K562 (cell line): ENCODE measurements around the gene BID. TPM values are rescaled to one million over a fixed set of nuclear protein-coding genes. Genes with fewer than 3 reads are reported as not detected.

Source experiments
- ATAC-seq: fragments of 200-7000 bp; cut with Tn5 transposase; 3 replicates; pipeline ENCODE4 v1.9.1; 2020; ENCODE audit warnings: moderate library complexity
- BruUV-seq: library from RNA; stranded (reverse); fragments of 400-500 nt; replicated peaks from 2 replicates; lab custom pipeline; 2021; lab: Mats Ljungman, UMichigan
- CTCF ChIA-PET: fragments of 300-600 bp; formaldehyde crosslinking; extraction: SDS; loops from one replicate; lab custom pipeline; 2021; ENCODE audit warnings: low intra/inter-chr PET ratio; lab: Yijun Ruan, JAX
- POLR2A ChIA-PET: fragments of 300-600, 350-650 bp; sonication (Branson Sonifier 250); formaldehyde crosslinking; extraction: SDS; loops from one replicate; lab custom pipeline; 2021; ENCODE audit warnings: antibody characterized with exemption, inconsistent platforms; lab: Yijun Ruan, JAX
- DNase-seq, 4 experiments: peaks; one replicate each; pipeline versions ENCODE4 v3.0.0 to v3.0.0-alpha.2; 2011 to 2018; ENCODE audit warnings: low spot score in 3 of 4, mixed read lengths in 3 of 4; ENCODE audit errors: extremely low read depth in 1 of 4
- FAIRE-seq: peaks from 2 replicates; lab custom pipeline; 2011; peaks lifted over from hg19 to GRCh38; lab: Jason Lieb, UNC
- H2AFZ ChIP-seq: 2 replicates; pipeline ENCODE4 v1.6.0; 2011; ENCODE audit warnings: low read depth, low read length, control low read depth, inconsistent platforms
- H3K27ac ChIP-seq: fragments of 200-600 bp; 3 replicates; pipeline ENCODE4 v1.8.0; 2011; ENCODE audit warnings: low read depth, mild to moderate bottlenecking, control low read depth, inconsistent platforms, low read length, moderate library complexity, mixed read lengths; ENCODE audit errors: extremely low read depth
- H3K27me3 ChIP-seq, 2 experiments: fragments of 300-600 bp in 1 of 2; 2 replicates in 1 of 2; 3 replicates in 1 of 2; pipeline versions ENCODE4 v1.6.0 to v1.8.0; 2011; ENCODE audit warnings: inconsistent platforms in 2 of 2, low read length in 2 of 2, mild to moderate bottlenecking in 1 of 2, mixed read lengths in 1 of 2, moderate library complexity in 1 of 2; ENCODE audit not compliant: control insufficient read depth in 2 of 2, insufficient read depth in 2 of 2
- H3K36me3 ChIP-seq: fragments of 300-600 bp; 3 replicates; pipeline ENCODE4 v1.8.0; 2011; ENCODE audit warnings: mild to moderate bottlenecking, low read length, inconsistent platforms; ENCODE audit not compliant: control insufficient read depth, insufficient read depth
- H3K4me1 ChIP-seq, 2 experiments: fragments of 200-600 bp in 1 of 2; replicated peaks in 1 of 2; 2 replicates in 1 of 2; 3 replicates in 1 of 2; pipeline versions ENCODE4 v1.5.1 to v1.8.0; 2011; ENCODE audit warnings: inconsistent platforms in 2 of 2, low read length in 2 of 2, mild to moderate bottlenecking in 1 of 2, mixed read lengths in 1 of 2, moderate library complexity in 1 of 2; ENCODE audit not compliant: control insufficient read depth in 2 of 2, insufficient read depth in 2 of 2
- H3K4me2 ChIP-seq: 2 replicates; pipeline ENCODE4 v1.6.1; 2011; ENCODE audit warnings: low read length, control low read depth, inconsistent platforms, mixed read lengths; ENCODE audit not compliant: insufficient read depth
- H3K4me3 ChIP-seq: fragments of 200-600 bp; sonication (generic), shearing (Covaris generic); 2 replicates; pipeline ENCODE4 v1.5.1; 2016; ENCODE audit warnings: control low read depth, inconsistent platforms
- H3K79me2 ChIP-seq: fragments of 200-600 bp; 3 replicates; pipeline ENCODE4 v1.8.0; 2011; ENCODE audit warnings: low read length, inconsistent platforms; ENCODE audit not compliant: control insufficient read depth, insufficient read depth
- H3K9ac ChIP-seq, 2 experiments: 2 replicates each; pipeline versions ENCODE4 v1.6.0 to v1.6.1; 2011; ENCODE audit warnings: low read depth in 2 of 2, low read length in 2 of 2, control low read depth in 1 of 2, inconsistent platforms in 1 of 2, mild to moderate bottlenecking in 1 of 2, mixed read lengths in 1 of 2; ENCODE audit not compliant: insufficient read depth in 1 of 2
- H3K9me1 ChIP-seq: one replicate; pipeline ENCODE4 v1.6.0; 2011; ENCODE audit warnings: inconsistent platforms, mild to moderate bottlenecking, low read length, moderate library complexity; ENCODE audit not compliant: control insufficient read depth, insufficient read depth
- H3K9me3 ChIP-seq: replicated peaks from 2 replicates; pipeline ENCODE4 v1.5.1; 2011; ENCODE audit warnings: low read depth, low read length, inconsistent platforms; ENCODE audit not compliant: control insufficient read depth, insufficient read depth
- H4K20me1 ChIP-seq: replicated peaks from 2 replicates; pipeline ENCODE4 v1.6.1; 2011; ENCODE audit warnings: low read length, inconsistent platforms, mixed read lengths; ENCODE audit not compliant: control insufficient read depth, insufficient read depth
- FOXJ3 ChIP-seq: sonication (generic); formaldehyde crosslinking; IDR thresholded peaks from 2 replicates; pipeline ENCODE4 v1.4.0; 2020; ENCODE audit warnings: mild to moderate bottlenecking, missing genetic modification reagents
- NFATC3 ChIP-seq: fragments of 450-650 bp; IDR thresholded peaks from 2 replicates; pipeline ENCODE4 v1.6.1; 2017; ENCODE audit warnings: mild to moderate bottlenecking
- ZNF41 ChIP-seq: fragments of 250-450 bp; sonication (Bioruptor Pico); conservative IDR thresholded peaks from 2 replicates; pipeline ENCODE4 v1.4.0; 2020; ENCODE audit warnings: mild to moderate bottlenecking
- ZNF444 ChIP-seq: fragments of 250-450 bp; sonication (Bioruptor Pico); IDR thresholded peaks from 2 replicates; pipeline ENCODE4 v1.4.0; 2020; ENCODE audit warnings: mild to moderate bottlenecking, moderate library complexity
- ZNF57 ChIP-seq: fragments of 450-650 bp; formaldehyde crosslinking; IDR thresholded peaks from 2 replicates; pipeline ENCODE4 v1.4.0; 2020; ENCODE audit warnings: mild to moderate bottlenecking, moderate library complexity
- WGBS: fragments of 100-300 bp; shearing (Covaris generic); methylation state at CpG from one replicate; pipeline ENCODE4 v1.1.6; 2016; ENCODE audit warnings: low coverage, mixed read lengths; ENCODE audit not compliant: insufficient coverage; ENCODE audit errors: missing lambda C conversion rate; 5-methylcytosine and 5-hydroxymethylcytosine counted together
- in situ Hi-C: fragments of 300-500 bp; cut with MboI; formaldehyde crosslinking; loops from 4 replicates; pipeline ENCODE4 v1.15.0; 2018; ENCODE audit warnings: inconsistent platforms, mixed read lengths
- intact Hi-C: fragments of 100-400 bp; cut with micrococcal nuclease; formaldehyde crosslinking; loops from 2 replicates; pipeline ENCODE4 v1.14.2; 2022
- polyA plus RNA-seq, 8 experiments: library from polyadenylated mRNA; depleted of rRNA in 4 of 8; stranded (reverse) in 5 of 8; unstranded in 3 of 8; fragments of >200 nt; fragmentation: Nextera tagmentation in 2 of 8; fragmentation: Illumina TruSeq in 1 of 8; extraction: Ambion mirVana in 2 of 8; extraction: Trizol in 1 of 8; gene quantifications; 2 replicates each; pipeline versions ENCODE4 v1.2.1 to v1.2.3, GENCODE V29; 2011 to 2014; ENCODE audit warnings: inconsistent platforms in 1 of 8, missing spikeins in 1 of 8
- total RNA-seq, 7 experiments: library from RNA; depleted of rRNA in 6 of 7; stranded (reverse); fragments of >200 nt in 6 of 7; fragmentation: Illumina TruSeq in 2 of 7; extraction: Trizol in 2 of 7; gene quantifications; 2 replicates each; pipeline versions ENCODE4 v1.2.1 to v1.2.3, GENCODE V29; 2011 to 2021; ENCODE audit warnings: low replicate concordance in 1 of 7
- TF ChIP-seq, protein P1 (sequence below): fragments of 450-650 bp; formaldehyde crosslinking; IDR thresholded peaks from 2 replicates; pipeline ENCODE4 v1.4.0; 2022; ENCODE audit warnings: missing genetic modification characterization
- TF ChIP-seq, protein P2 (sequence below): sonication (generic); formaldehyde crosslinking; IDR thresholded peaks from 2 replicates; pipeline ENCODE4 v1.8.1; 2023; ENCODE audit warnings: mild to moderate bottlenecking, missing genetic modification reagents, moderate library complexity

The BID gene
- total and polyA plus RNA-seq, 9 of the 15 experiments (the other 6 are each of a cell fraction or from before 2014, with no cell fraction given): 5.2 to 209 (median 63.7) TPM

- ChIA-PET CTCF (no interaction called here), POLR2A (interaction anchor here (0.8 to 1.1 kb wide), 2 partner anchors 32 to 261 kb away, joined by 3 read pairs; partner anchors contain the start of gene PEX26)
- H3K4me1 ChIP-seq: peaks cover 0 to 8% of the 10 kb centered on the region in 2 experiments; a peak in 1 of 5 replicates
- H4K20me1 ChIP-seq: peaks cover 4% of the 10 kb centered on the region; the same call in 1 of the 2 replicates
- intact Hi-C loops (no loop called here), in situ Hi-C loops (no loop called here)
- 78% methylated on average over 11 of the region's 21 CpGs for WGBS
- no peak overlapping the region for H2AFZ ChIP-seq
- no TSS peak for BruUV-seq
- FAIRE-seq: no peak
- DNase-seq: no peak
- H3K9me3 ChIP-seq: no peaks in the 10 kb centered on the region
- no peak for ATAC-seq
- H3K4me2 ChIP-seq: no peak overlapping the region
- no peak overlapping the region for H3K9ac ChIP-seq
- no peaks in the 10 kb centered on the region for H3K27me3 ChIP-seq
- H3K36me3 ChIP-seq: peaks cover 10% of the 10 kb centered on the region; the same call in 1 of the 3 replicates
- TF ChIP-seq ZNF57 (CRISPR knock-in tag) (no peak), FOXJ3 (CRISPR knock-in tag) (no peak), ZNF41 (CRISPR knock-in tag) (no peak), NFATC3 (no peak), ZNF444 (CRISPR knock-in tag) (no peak)
- TF ChIP-seq, protein P1, sequence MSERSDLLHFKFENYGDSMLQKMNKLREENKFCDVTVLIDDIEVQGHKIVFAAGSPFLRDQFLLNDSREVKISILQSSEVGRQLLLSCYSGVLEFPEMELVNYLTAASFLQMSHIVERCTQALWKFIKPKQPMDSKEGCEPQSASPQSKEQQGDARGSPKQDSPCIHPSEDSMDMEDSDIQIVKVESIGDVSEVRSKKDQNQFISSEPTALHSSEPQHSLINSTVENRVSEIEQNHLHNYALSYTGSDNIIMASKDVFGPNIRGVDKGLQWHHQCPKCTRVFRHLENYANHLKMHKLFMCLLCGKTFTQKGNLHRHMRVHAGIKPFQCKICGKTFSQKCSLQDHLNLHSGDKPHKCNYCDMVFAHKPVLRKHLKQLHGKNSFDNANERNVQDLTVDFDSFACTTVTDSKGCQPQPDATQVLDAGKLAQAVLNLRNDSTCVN (CRISPR knock-in tag): no peak
- TF ChIP-seq, protein P2, sequence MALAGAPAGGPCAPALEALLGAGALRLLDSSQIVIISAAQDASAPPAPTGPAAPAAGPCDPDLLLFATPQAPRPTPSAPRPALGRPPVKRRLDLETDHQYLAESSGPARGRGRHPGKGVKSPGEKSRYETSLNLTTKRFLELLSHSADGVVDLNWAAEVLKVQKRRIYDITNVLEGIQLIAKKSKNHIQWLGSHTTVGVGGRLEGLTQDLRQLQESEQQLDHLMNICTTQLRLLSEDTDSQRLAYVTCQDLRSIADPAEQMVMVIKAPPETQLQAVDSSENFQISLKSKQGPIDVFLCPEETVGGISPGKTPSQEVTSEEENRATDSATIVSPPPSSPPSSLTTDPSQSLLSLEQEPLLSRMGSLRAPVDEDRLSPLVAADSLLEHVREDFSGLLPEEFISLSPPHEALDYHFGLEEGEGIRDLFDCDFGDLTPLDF (CRISPR knock-in tag): no peak
- no peaks in the 10 kb centered on the region for H3K79me2 ChIP-seq
- H3K4me3 ChIP-seq: no peak overlapping the region
- no peaks in the 10 kb centered on the region for H3K9me1 ChIP-seq
- no peak overlapping the region for H3K27ac ChIP-seq
Measured at GRCh38 chr22:17817079-17817478, 42.8 kb upstream of the BID start.
